Right forelimb (tissue), 1 donor: ENCODE data around the gene TBX15.
A peak's percentile ranks its signal among the peaks of the same experiment; 100 is the strongest.
"Not testable (repeated sequence)": the region's sequence is repeated elsewhere in the genome, so short reads cannot be mapped to it uniquely, and the experiment has no call there.

Experiments
- DNase-seq: peaks from one replicate; pipeline ENCODE4 v3.0.0-alpha.2; 2018

Gene TBX15

GRCh38 chr1:118923319-118923718 is 64.8 kb downstream of the TBX15 start:
- no peak for DNase-seq

GRCh38 chr1:118921994-118922393 is 66.1 kb downstream of the TBX15 start:
- DNase-seq, result no peak

GRCh38 chr1:118920124-118920717 is 67.9 kb downstream of the TBX15 start:
- no peak for DNase-seq

GRCh38 chr1:118918940-118919259 is 69.2 kb downstream of the TBX15 start:
- DNase-seq, result no peak

GRCh38 chr1:118918230-118918939 is 69.8 kb downstream of the TBX15 start:
- DNase-seq, result no peak

GRCh38 chr1:118916346-118916745 is 71.8 kb downstream of the TBX15 start:
- DNase-seq, result not testable (repeated sequence)

GRCh38 chr1:118914379-118915161 is 73.6 kb downstream of the TBX15 start:
- no peak for DNase-seq

- DNase-seq, result no peak
These were observed 74.3 kb downstream of the TBX15 start for GRCh38 chr1:118913818-118914217.

GRCh38 chr1:118912574-118912973 is 75.6 kb downstream of the TBX15 start:
- DNase-seq, result no peak

GRCh38 chr1:118911571-118911970 is 76.6 kb downstream of the TBX15 start:
- DNase-seq, result no peak

GRCh38 chr1:118907466-118907865 is 80.7 kb downstream of the TBX15 start:
- no peak for DNase-seq

GRCh38 chr1:118905671-118906070 is 82.5 kb downstream of the TBX15 start:
- DNase-seq, result no peak

GRCh38 chr1:118905196-118905595 is 82.9 kb downstream of the TBX15 start:
- DNase-seq, result no peak

GRCh38 chr1:118902711-118903191 is 85.4 kb downstream of the TBX15 start:
- DNase-seq, result peak; percentile 74

GRCh38 chr1:118902299-118902698 is 85.8 kb downstream of the TBX15 start:
- no peak for DNase-seq

- DNase-seq, result no peak
These were observed 87.3 kb downstream of the TBX15 start for GRCh38 chr1:118900643-118901440.

- no peak for DNase-seq
These were observed 88.8 kb downstream of the TBX15 start for GRCh38 chr1:118899340-118899739.

GRCh38 chr1:118898712-118899111 is 89.4 kb downstream of the TBX15 start:
- DNase-seq, result no peak

- no peak for DNase-seq
These were observed 91.7 kb downstream of the TBX15 start for GRCh38 chr1:118896416-118896815.

- DNase-seq, result no peak
These were observed 93.3 kb downstream of the TBX15 start for GRCh38 chr1:118894836-118895235.

GRCh38 chr1:118890851-118891384 is 97.2 kb downstream of the TBX15 start:
- no peak for DNase-seq

- no peak for DNase-seq
These were observed 103.2 kb downstream of the TBX15 start for GRCh38 chr1:118884946-118885345.

- DNase-seq, result no peak
These were observed 106.4 kb downstream of the TBX15 start for GRCh38 chr1:118881751-118882150.
